NOMO-1 treated with DMSO at 0.1 percent for 48 hours (cell line): Measurements from ENCODE around the gene OTOF.

Experiments used
- DNase-seq: peaks from one replicate; lab custom pipeline; 2025; ENCODE audit not compliant: unreplicated experiment; lab: John Stamatoyannopoulos, UW

OTOF gene

GRCh38 chr2:26503231-26503880, 25.4 kb upstream of the OTOF start:
- peak; percentile 74 for DNase-seq

- no peak for DNase-seq
These were observed 22.5 kb upstream of the OTOF start for GRCh38 chr2:26500406-26500805.

- DNase-seq = no peak
These were observed 17.9 kb upstream of the OTOF start for GRCh38 chr2:26495705-26496297.

GRCh38 chr2:26494891-26495290, 17.0 kb upstream of the OTOF start:
- DNase-seq = no peak

- no peak for DNase-seq
These were observed 16.3 kb upstream of the OTOF start for GRCh38 chr2:26494199-26494598.

GRCh38 chr2:26493566-26493965, 15.6 kb upstream of the OTOF start:
- peak; percentile 95 for DNase-seq

GRCh38 chr2:26492749-26493515, 15.0 kb upstream of the OTOF start:
- peak; percentile 72 for DNase-seq

GRCh38 chr2:26491563-26492167, 13.7 kb upstream of the OTOF start:
- DNase-seq = no peak

GRCh38 chr2:26489213-26489850, 11.4 kb upstream of the OTOF start:
- no peak for DNase-seq

GRCh38 chr2:26488463-26489212, 10.7 kb upstream of the OTOF start:
- no peak for DNase-seq

GRCh38 chr2:26487192-26487591, 9.3 kb upstream of the OTOF start:
- DNase-seq = no peak

- DNase-seq = no peak
These were observed 8.9 kb upstream of the OTOF start for GRCh38 chr2:26486789-26487188.

- no peak for DNase-seq
These were observed 7.9 kb upstream of the OTOF start for GRCh38 chr2:26485725-26486418.

GRCh38 chr2:26485099-26485498, 7.2 kb upstream of the OTOF start:
- no peak for DNase-seq

GRCh38 chr2:26484579-26484978, 6.7 kb upstream of the OTOF start:
- no peak for DNase-seq

GRCh38 chr2:26483957-26484565, 6.1 kb upstream of the OTOF start:
- DNase-seq = no peak

- no peak for DNase-seq
These were observed 5.6 kb upstream of the OTOF start for GRCh38 chr2:26483516-26483915.

GRCh38 chr2:26483027-26483326, 5.1 kb upstream of the OTOF start:
- no peak for DNase-seq

- DNase-seq = no peak
These were observed 4.5 kb upstream of the OTOF start for GRCh38 chr2:26482211-26483026.
